HCT116 (cell line): ENCODE data around the gene CFAP77. TPM values are rescaled to one million over a fixed set of nuclear protein-coding genes. Genes with fewer than 3 reads are reported as not detected.

ENCODE experiments used
- ATAC-seq: fragments of 200-7000 bp; cut with Tn5 transposase; 2 replicates; pipeline ENCODE4 v1.9.1; 2020; ENCODE audit warnings: mild to moderate bottlenecking, moderate library complexity
- BruUV-seq: library from RNA; stranded (reverse); fragments of 400-500 nt; replicated peaks from 2 replicates; lab custom pipeline; 2021; lab: Mats Ljungman, UMichigan
- CTCF ChIA-PET: fragments of 300-600 bp; sonication (Branson Sonifier 250); formaldehyde crosslinking; loops from one replicate; lab custom pipeline; 2021; ENCODE audit warnings: antibody characterized with exemption; lab: Charles Lee
- POLR2A ChIA-PET: fragments of 300-600, 350-600 bp; sonication (Branson Sonifier 250); formaldehyde crosslinking; loops from one replicate; lab custom pipeline; 2021; ENCODE audit warnings: antibody characterized with exemption; lab: Charles Lee
- RAD21 ChIA-PET, 2 experiments: fragments of 300-600 bp; sonication (Branson Sonifier 250); formaldehyde crosslinking; loops; one replicate each; lab custom pipeline; 2023; ENCODE audit warnings: low total read pairs in 2 of 2; ENCODE audit not compliant: uncharacterized antibody in 2 of 2, unreplicated experiment in 2 of 2, low non-redundant PET in 1 of 2; lab: Charles Lee
- DNase-seq: peaks from one replicate; pipeline ENCODE4 v3.0.0-alpha.2; 2010; ENCODE audit warnings: low read depth, low spot score
- H2AFZ ChIP-seq: fragments of 200-600 bp; shearing (Covaris generic), sonication (generic); 2 replicates; pipeline ENCODE4 v1.6.1; 2017; ENCODE audit warnings: low read depth, mixed run types, mixed read lengths, antibody characterized with exemption, low read length; ENCODE audit not compliant: poor library complexity, severe bottlenecking
- H3K27ac ChIP-seq: 2 replicates; pipeline ENCODE4 v1.5.1; 2012; ENCODE audit warnings: low read depth, low read length
- H3K27me3 ChIP-seq: fragments of 200-600 bp; sonication (generic); 2 replicates; pipeline ENCODE4 v1.6.1; 2016; ENCODE audit warnings: mixed run types, low read length, mixed read lengths; ENCODE audit not compliant: insufficient read depth
- H3K36me3 ChIP-seq, 2 experiments: fragments of 200-500 bp in 1 of 2; fragments of 200-600 bp in 1 of 2; sonication (Bioruptor generic) in 1 of 2; sonication (generic) in 1 of 2; 2 replicates each; pipeline versions ENCODE4 v1.5.1 to v1.6.1; 2014 to 2016; ENCODE audit warnings: low read length in 2 of 2, inconsistent platforms in 1 of 2, mixed read lengths in 1 of 2, mixed run types in 1 of 2; ENCODE audit not compliant: insufficient read depth in 2 of 2, control insufficient read depth in 1 of 2
- H3K4me1 ChIP-seq, 2 experiments: fragments of 200-600 bp in 1 of 2; sonication (generic) in 1 of 2; 2 replicates each; pipeline versions ENCODE4 v1.5.1 to v1.6.1; 2012 to 2017; ENCODE audit warnings: low read length in 2 of 2, inconsistent platforms in 1 of 2, mild to moderate bottlenecking in 1 of 2, mixed read lengths in 1 of 2, mixed run types in 1 of 2, moderate library complexity in 1 of 2; ENCODE audit not compliant: insufficient read depth in 2 of 2, control insufficient read depth in 1 of 2
- H3K4me2 ChIP-seq: fragments of 200-600 bp; sonication (generic); 2 replicates; pipeline ENCODE4 v1.6.1; 2017; ENCODE audit warnings: mixed run types, low read length, mixed read lengths
- H3K4me3 ChIP-seq, 2 experiments: fragments of 200-600 bp in 1 of 2; sonication (generic) in 1 of 2; replicated peaks in 1 of 2; 2 replicates each; pipeline ENCODE4 v1.5.1; 2011 to 2016; ENCODE audit warnings: low read length in 2 of 2, control low read depth in 1 of 2, low read depth in 1 of 2, mild to moderate bottlenecking in 1 of 2, mixed read lengths in 1 of 2, mixed run types in 1 of 2
- H3K79me2 ChIP-seq: fragments of 200-600 bp; sonication (generic); 2 replicates; pipeline ENCODE4 v1.6.1; 2017; ENCODE audit warnings: mild to moderate bottlenecking, mixed run types, low read length, moderate library complexity, mixed read lengths; ENCODE audit not compliant: insufficient read depth
- H3K9ac ChIP-seq: fragments of 200-600 bp; sonication (generic); 2 replicates; pipeline ENCODE4 v1.6.1; 2016; ENCODE audit warnings: low read length, mixed read lengths
- H3K9me2 ChIP-seq: fragments of 200-600 bp; sonication (generic), shearing (Covaris generic); 2 replicates; pipeline ENCODE4 v1.6.1; 2017; ENCODE audit warnings: mixed run types, mild to moderate bottlenecking, moderate library complexity; ENCODE audit not compliant: insufficient read depth
- H3K9me3 ChIP-seq, 2 experiments: fragments of 200-500 bp in 1 of 2; fragments of 200-600 bp in 1 of 2; sonication (Bioruptor generic) in 1 of 2; sonication (generic) in 1 of 2; 2 replicates each; pipeline ENCODE4 v1.6.1; 2014 to 2017; ENCODE audit warnings: low read length in 2 of 2, mixed read lengths in 2 of 2, inconsistent platforms in 1 of 2, low read depth in 1 of 2, mild to moderate bottlenecking in 1 of 2, mixed run types in 1 of 2, moderate library complexity in 1 of 2; ENCODE audit not compliant: control insufficient read depth in 1 of 2, insufficient read depth in 1 of 2
- H4K20me1 ChIP-seq: fragments of 200-600 bp; sonication (generic), shearing (Covaris generic); 2 replicates; pipeline ENCODE4 v1.6.1; 2017; ENCODE audit warnings: mixed run types, mild to moderate bottlenecking, moderate library complexity; ENCODE audit not compliant: insufficient read depth
- ATF3 ChIP-seq: IDR thresholded peaks from 2 replicates; pipeline ENCODE4 v1.6.1; 2012
- CBX3 ChIP-seq: IDR thresholded peaks from 2 replicates; pipeline ENCODE4 v1.6.1; 2012; ENCODE audit warnings: low read depth
- CEBPB ChIP-seq: IDR thresholded peaks from 2 replicates; pipeline ENCODE4 v1.6.1; 2012; ENCODE audit warnings: low read depth
- EGR1 ChIP-seq: IDR thresholded peaks from 2 replicates; pipeline ENCODE4 v1.6.1; 2012; ENCODE audit warnings: low read depth
- ELF1 ChIP-seq: IDR thresholded peaks from 2 replicates; pipeline ENCODE4 v1.6.1; 2012; ENCODE audit warnings: low read depth, borderline replicate concordance
- EZH2 ChIP-seq: fragments of 200-600 bp; sonication (generic); IDR thresholded peaks from 2 replicates; pipeline ENCODE4 v1.6.1; 2017; ENCODE audit warnings: antibody characterized with exemption, mixed run types
- EZH2phosphoT487 ChIP-seq: fragments of 200-600 bp; IDR thresholded peaks from 2 replicates; pipeline ENCODE4 v1.6.1; 2018; ENCODE audit warnings: antibody characterized with exemption, borderline replicate concordance
- FOSL1 ChIP-seq: IDR thresholded peaks from 2 replicates; pipeline ENCODE4 v1.6.1; 2012; ENCODE audit warnings: low read depth
- JUND ChIP-seq: IDR thresholded peaks from 2 replicates; pipeline ENCODE4 v1.6.1; 2012
- MAX ChIP-seq: IDR thresholded peaks from 2 replicates; pipeline ENCODE4 v1.6.1; 2012
- POLR2A ChIP-seq: IDR thresholded peaks from 2 replicates; pipeline ENCODE4 v1.7.0; 2011; ENCODE audit warnings: borderline replicate concordance; ENCODE audit not compliant: insufficient read depth, insufficient read length; ENCODE audit errors: extremely low read depth
- POLR2AphosphoS5 ChIP-seq: IDR thresholded peaks from 2 replicates; pipeline ENCODE4 v1.6.1; 2011; ENCODE audit warnings: mild to moderate bottlenecking, low read depth, low read length, moderate library complexity
- RAD21 ChIP-seq: IDR thresholded peaks from 2 replicates; pipeline ENCODE4 v1.6.1; 2012; ENCODE audit warnings: low read depth, mild to moderate bottlenecking
- SIN3A ChIP-seq: IDR thresholded peaks from 2 replicates; pipeline ENCODE4 v1.6.1; 2012; ENCODE audit warnings: low read depth
- SP1 ChIP-seq: IDR thresholded peaks from 2 replicates; pipeline ENCODE4 v1.6.1; 2012; ENCODE audit warnings: low read depth
- SRF ChIP-seq: IDR thresholded peaks from 2 replicates; pipeline ENCODE4 v1.6.1; 2012; ENCODE audit warnings: low read depth
- TCF7L2 ChIP-seq: IDR thresholded peaks from 2 replicates; pipeline ENCODE4 v1.7.0; 2011; ENCODE audit warnings: borderline replicate concordance, inconsistent platforms; ENCODE audit not compliant: insufficient read depth, insufficient read length; ENCODE audit errors: extremely low read depth
- ZBTB33 ChIP-seq: IDR thresholded peaks from 2 replicates; pipeline ENCODE4 v1.6.1; 2011; ENCODE audit warnings: mild to moderate bottlenecking, low read length, moderate library complexity; ENCODE audit not compliant: insufficient replicate concordance; ENCODE audit errors: extremely low read depth
- ZFX ChIP-seq: fragments of 450-650 bp; IDR thresholded peaks from 2 replicates; pipeline ENCODE4 v1.6.1; 2017
- ZNF274 ChIP-seq: fragments of 200-500 bp; sonication (Bioruptor generic); IDR thresholded peaks from 2 replicates; pipeline ENCODE4 v1.6.1; 2014; ENCODE audit warnings: mild to moderate bottlenecking, low read depth, low read length, inconsistent platforms
- intact Hi-C: fragments of 100-400 bp; cut with micrococcal nuclease; formaldehyde crosslinking; loops from 2 replicates; pipeline ENCODE4 v1.10.0; 2022
- total RNA-seq: library from RNA; stranded (reverse); gene quantifications from one replicate; pipeline ENCODE4 v1.2.1, GENCODE V29; 2021; ENCODE audit not compliant: unreplicated experiment

CFAP77 gene
- total RNA-seq, 1 experiment from 2014 or later, result 0.98 TPM

- POLR2A ChIA-PET, result no interaction called here
- no peak for ATAC-seq
These were observed 21.0 kb downstream of the CFAP77 start for GRCh38 chr9:132430998-132431397.

GRCh38 chr9:132434881-132435280 is 24.9 kb downstream of the CFAP77 start:
- Histone ChIP-seq H3K4me1 (no peaks in the 10 kb centered on the region), H4K20me1 (no peaks in the 10 kb centered on the region), H3K36me3 (no peaks in the 10 kb centered on the region), H3K4me2 (no peak overlapping the region), H3K9me2 (no peaks in the 10 kb centered on the region), H3K79me2 (no peaks in the 10 kb centered on the region), H3K9me3 (no peaks in the 10 kb centered on the region), H2AFZ (no peak overlapping the region), H3K4me3 (no peak overlapping the region), H3K9ac (no peak overlapping the region), H3K27me3 (peaks cover 5% of the 10 kb centered on the region; the same call in 1 of the 2 replicates), H3K27ac (no peak overlapping the region)
- RAD21 ChIA-PET, result no interaction called here
- POLR2A ChIA-PET, result no interaction called here
- DNase-seq, result no peak
- intact Hi-C loops, result no loop called here
- no TSS peak for BruUV-seq
- ATAC-seq, result no peak
- CTCF ChIA-PET, result no interaction called here
- no peak for TF ChIP-seq EZH2phosphoT487
- no peak for TF ChIP-seq RAD21
- TF ChIP-seq FOSL1, result no peak
- no peak for TF ChIP-seq TCF7L2
- TF ChIP-seq SRF, result no peak
- no peak for TF ChIP-seq ZNF274
- TF ChIP-seq CEBPB, result no peak
- TF ChIP-seq CBX3, result no peak
- no peak for TF ChIP-seq ATF3
- TF ChIP-seq SIN3A, result no peak
- no peak for TF ChIP-seq JUND
- no peak for TF ChIP-seq ZBTB33
- no peak for TF ChIP-seq SP1
- TF ChIP-seq POLR2A, result no peak
- no peak for TF ChIP-seq ZFX

More at GRCh38 chr9:132430998-132431397, 21.0 kb downstream of the CFAP77 start:
- no peak overlapping the region for H3K4me3 ChIP-seq
- H3K9me2 ChIP-seq, result no peaks in the 10 kb centered on the region
- no peak overlapping the region for H3K4me2 ChIP-seq
- intact Hi-C loops, result no loop called here
- no peaks in the 10 kb centered on the region for H3K4me1 ChIP-seq
- H3K9ac ChIP-seq, result no peak overlapping the region
- H3K27ac ChIP-seq, result no peak overlapping the region
- H3K9me3 ChIP-seq, result no peaks in the 10 kb centered on the region
- no peaks in the 10 kb centered on the region for H4K20me1 ChIP-seq
- TF ChIP-seq FOSL1 (no peak), TCF7L2 (no peak), ELF1 (no peak), SP1 (no peak), SRF (no peak), RAD21 (no peak), SIN3A (no peak), EZH2 (no peak), POLR2AphosphoS5 (no peak), EZH2phosphoT487 (no peak), EGR1 (no peak), ZNF274 (no peak), ZFX (no peak), MAX (no peak), ATF3 (no peak)
- RAD21 ChIA-PET, result no interaction called here
- H2AFZ ChIP-seq, result no peak overlapping the region
- H3K27me3 ChIP-seq, result peaks cover 5% of the 10 kb centered on the region; the same call in 1 of the 2 replicates
- no peak for DNase-seq
- BruUV-seq, result no TSS peak
- no peaks in the 10 kb centered on the region for H3K36me3 ChIP-seq
- CTCF ChIA-PET, result no interaction called here
- no peaks in the 10 kb centered on the region for H3K79me2 ChIP-seq
